Stimulated activated CD8-positive, alpha-beta memory T cell treated with anti-CD3 and anti-CD28 coated beads, Interleukin-4, amount 100 ng/mL, for 4 hours (primary cell): ENCODE measurements around the gene SPATA31A6.
"Not testable (repeated sequence)": the region's sequence is repeated elsewhere in the genome, so short reads cannot be mapped to it uniquely, and the experiment has no call there.

ENCODE experiments used
- DNase-seq, 2 donors: peaks; one replicate each; pipeline ENCODE4 v3.0.0-alpha.2; 2020; ENCODE audit warnings: low read depth in 2 of 2, low spot score in 1 of 2

SPATA31A6 gene

GRCh38 chr9:42183359-42183758 is at the start of gene SPATA31A6:
Gene SPATA31A6 (plus strand): TSS chr9:42183659. CDS start chr9:42183688, 29 bp downstream.
- DNase-seq: not testable (repeated sequence)

GRCh38 chr9:42160299-42160698 is 23.2 kb upstream of the SPATA31A6 start:
- DNase-seq: not testable (repeated sequence)

- not testable (repeated sequence) for DNase-seq
Observed at GRCh38 chr9:42219861-42220260, 36.4 kb downstream of the SPATA31A6 start.

GRCh38 chr9:42223230-42223629 is 39.8 kb downstream of the SPATA31A6 start:
- not testable (repeated sequence) for DNase-seq

- DNase-seq: not testable (repeated sequence)
Observed at GRCh38 chr9:42233031-42233430, 49.6 kb downstream of the SPATA31A6 start.

GRCh38 chr9:42234610-42235009 is 51.2 kb downstream of the SPATA31A6 start:
- not testable (repeated sequence) for DNase-seq

GRCh38 chr9:42235352-42235991 is 52.0 kb downstream of the SPATA31A6 start:
- DNase-seq: not testable (repeated sequence)

GRCh38 chr9:42236097-42236496 is 52.6 kb downstream of the SPATA31A6 start:
- not testable (repeated sequence) for DNase-seq

GRCh38 chr9:42237381-42237780 is 53.9 kb downstream of the SPATA31A6 start:
- not testable (repeated sequence) for DNase-seq

- not testable (repeated sequence) for DNase-seq
Observed at GRCh38 chr9:42238862-42239261, 55.4 kb downstream of the SPATA31A6 start.
